NCI-H82 treated with DMSO at 0.1 percent for 48 hours (cell line): ENCODE results near the gene VSTM2A.
"Not testable (repeated sequence)": the region's sequence is repeated elsewhere in the genome, so short reads cannot be mapped to it uniquely, and the experiment has no call there.

Experiments
- DNase-seq: peaks from one replicate; lab custom pipeline; 2025; ENCODE audit not compliant: unreplicated experiment; lab: John Stamatoyannopoulos, UW

The VSTM2A gene

GRCh38 chr7:54541669-54542625 is at the start of gene VSTM2A:
Gene VSTM2A, plus strand, starts transcription at chr7:54542375. Its CDS starts 356 bp downstream, at chr7:54542731.
- peak; percentile 31 for DNase-seq

- not testable (repeated sequence) for DNase-seq
Observed at GRCh38 chr7:54504531-54504930, 37.6 kb upstream of the VSTM2A start.

- no peak for DNase-seq
Observed at GRCh38 chr7:54529568-54529967, 12.6 kb upstream of the VSTM2A start.

- no peak for DNase-seq
Observed at GRCh38 chr7:54538122-54538521, 4.1 kb upstream of the VSTM2A start.

- DNase-seq: no peak
Observed at GRCh38 chr7:54543051-54543488, 895 bp downstream of the VSTM2A start.

- DNase-seq: no peak
Observed at GRCh38 chr7:54544149-54544526, 2.0 kb downstream of the VSTM2A start.

GRCh38 chr7:54544527-54545240 is 2.5 kb downstream of the VSTM2A start:
- DNase-seq: no peak

- no peak for DNase-seq
Observed at GRCh38 chr7:54545241-54545563, 3.0 kb downstream of the VSTM2A start.

- DNase-seq: peak; percentile 23
Observed at GRCh38 chr7:54546081-54546985, 4.2 kb downstream of the VSTM2A start.

GRCh38 chr7:54546986-54547314 is 4.8 kb downstream of the VSTM2A start:
- DNase-seq: no peak

GRCh38 chr7:54550471-54550870 is 8.3 kb downstream of the VSTM2A start:
- no peak for DNase-seq

GRCh38 chr7:54556121-54556520 is 13.9 kb downstream of the VSTM2A start:
- DNase-seq: no peak

GRCh38 chr7:54559401-54559800 is 17.2 kb downstream of the VSTM2A start:
- no peak for DNase-seq

GRCh38 chr7:54560198-54560597 is 18.0 kb downstream of the VSTM2A start:
- no peak for DNase-seq

- DNase-seq: no peak
Observed at GRCh38 chr7:54560723-54561122, 18.5 kb downstream of the VSTM2A start.

- no peak for DNase-seq
Observed at GRCh38 chr7:54563329-54563916, 21.2 kb downstream of the VSTM2A start.

- DNase-seq: no peak
Observed at GRCh38 chr7:54565432-54565831, 23.3 kb downstream of the VSTM2A start.

- DNase-seq: no peak
Observed at GRCh38 chr7:54581511-54581910, 39.3 kb downstream of the VSTM2A start.

GRCh38 chr7:54591404-54592386 is 49.5 kb downstream of the VSTM2A start:
- no peak for DNase-seq

GRCh38 chr7:54596747-54597146 is 54.6 kb downstream of the VSTM2A start:
- no peak for DNase-seq
